ENCODE data around the gene METTL13. TPM values are rescaled to one million over a fixed set of nuclear protein-coding genes. Genes with fewer than 3 reads are reported as not detected.

METTL13 gene
- total RNA-seq, 1 experiment from 2014 or later, result 41.9 TPM

GRCh38 chr1:171826973-171827372 is 45.5 kb downstream of the METTL13 start:
- BruUV-seq (replicated peaks), result no TSS peak
- Histone ChIP-seq H3K27ac (ENCODE audit: low read length) (no peak overlapping the region), H3K9me3 (ENCODE audit: control insufficient read depth, insufficient read depth, low read depth, low read length) (no peaks in the 10 kb centered on the region), H3K27me3 (ENCODE audit: control insufficient read depth, insufficient read depth, low read length) (no peaks in the 10 kb centered on the region), H3K36me3 (ENCODE audit: control insufficient read depth, insufficient read depth, low read length) (no peaks in the 10 kb centered on the region), H3K4me1 (ENCODE audit: control insufficient read depth, insufficient read depth, low read length) (no peaks in the 10 kb centered on the region), H3K4me3 (ENCODE audit: low read depth in 2 of 2, low read length in 2 of 2) (no peak overlapping the region)
- ChIA-PET POLR2A (no interaction called here), CTCF (no interaction called here)
- no peak for TF ChIP-seq TCF7L2 (IDR thresholded peaks at IDR 0.05; ENCODE audit: low read depth, low read length)
- TF ChIP-seq POLR2AphosphoS5 (IDR thresholded peaks at IDR 0.05; ENCODE audit: low read depth, low read length), result no peak
- no peak for TF ChIP-seq SIN3A (IDR thresholded peaks at IDR 0.05; ENCODE audit: borderline replicate concordance, insufficient read depth, low read depth, low read length)
- TF ChIP-seq CTCF (IDR thresholded peaks at IDR 0.05), result no peak
- in situ Hi-C loops (cut with HindIII; ENCODE audit: low pct_unique_long_range_greater_than_20kb, low sequenced_read_pairs) (no loop called here), intact Hi-C loops (cut with micrococcal nuclease; ENCODE audit: unreplicated experiment) (no loop called here)
- no peak for DNase-seq (ENCODE audit: low read depth, low spot score)
- no peak for ATAC-seq

- Histone ChIP-seq H3K4me1 (ENCODE audit: control insufficient read depth, insufficient read depth, low read length) (no peaks in the 10 kb centered on the region), H3K27me3 (ENCODE audit: control insufficient read depth, insufficient read depth, low read length) (no peaks in the 10 kb centered on the region), H3K4me3 (ENCODE audit: low read depth in 2 of 2, low read length in 2 of 2) (no peak overlapping the region), H3K27ac (ENCODE audit: low read length) (no peak overlapping the region), H3K9me3 (ENCODE audit: control insufficient read depth, insufficient read depth, low read depth, low read length) (no peaks in the 10 kb centered on the region), H3K36me3 (ENCODE audit: control insufficient read depth, insufficient read depth, low read length) (no peaks in the 10 kb centered on the region)
- ChIA-PET POLR2A (no interaction called here), CTCF (no interaction called here)
- TF ChIP-seq TCF7L2 (IDR thresholded peaks at IDR 0.05; ENCODE audit: low read depth, low read length), result no peak
- TF ChIP-seq REST (IDR thresholded peaks at IDR 0.05; ENCODE audit: insufficient read depth in 1 of 2, low read depth in 2 of 2, low read length in 1 of 2), result no peak
- no peak for TF ChIP-seq POLR2AphosphoS5 (IDR thresholded peaks at IDR 0.05; ENCODE audit: low read depth, low read length)
- no peak for TF ChIP-seq SIN3A (IDR thresholded peaks at IDR 0.05; ENCODE audit: borderline replicate concordance, insufficient read depth, low read depth, low read length)
- TF ChIP-seq CTCF (IDR thresholded peaks at IDR 0.05), result no peak
- no TSS peak for BruUV-seq (replicated peaks)
- no peak for ATAC-seq
- no peak for DNase-seq (ENCODE audit: low read depth, low spot score)
- in situ Hi-C loops (cut with HindIII; ENCODE audit: low pct_unique_long_range_greater_than_20kb, low sequenced_read_pairs), result no loop called here
- intact Hi-C loops (cut with micrococcal nuclease; ENCODE audit: unreplicated experiment), result no loop called here
These were observed 47.3 kb downstream of the METTL13 start for GRCh38 chr1:171828794-171829193.

All from Panc1 (cell line).